Measurements from ENCODE around the gene PCBP3.

PCBP3 gene

GRCh38 chr21:45965084-45965809 lies 321.7 kb downstream of the PCBP3 start:
- no peak for TF ChIP-seq CTCF (IDR thresholded peaks at IDR 0.05)

GRCh38 chr21:45966791-45967394 lies 323.4 kb downstream of the PCBP3 start:
- TF ChIP-seq CTCF (IDR thresholded peaks at IDR 0.05): no peak

- no peak for TF ChIP-seq CTCF (IDR thresholded peaks at IDR 0.05)
These were observed 326.6 kb downstream of the PCBP3 start for GRCh38 chr21:45969921-45970673.

GRCh38 chr21:45970674-45971615 lies 327.4 kb downstream of the PCBP3 start:
- peak; percentile 92 for TF ChIP-seq CTCF (IDR thresholded peaks at IDR 0.05)

GRCh38 chr21:45971616-45972352 lies 328.3 kb downstream of the PCBP3 start:
- no peak for TF ChIP-seq CTCF (IDR thresholded peaks at IDR 0.05)

GRCh38 chr21:45972353-45972715 lies 328.8 kb downstream of the PCBP3 start:
- no peak for TF ChIP-seq CTCF (IDR thresholded peaks at IDR 0.05)

All from LNCAP (cell line).